Adrenal gland (tissue), 5 donors: ENCODE data around the gene ACSF2.

ENCODE experiments used
- CTCF ChIP-seq, 6 experiments: fragments of 450-650 bp in 4 of 6; fragments of 200-600 bp in 2 of 6; sonication (generic) in 1 of 6; IDR thresholded peaks; 1 replicate in 5 of 6; 2 replicates in 1 of 6; pipeline versions ENCODE4 v1.5.1 to v1.8.0; 2016 to 2021; ENCODE audit warnings: antibody characterized with exemption in 6 of 6, mild to moderate bottlenecking in 2 of 6, moderate library complexity in 1 of 6
- POLR2A ChIP-seq, 2 donors: fragments of 450-650 bp; IDR thresholded peaks; one replicate each; pipeline ENCODE4 v1.6.1; 2017; ENCODE audit warnings: antibody characterized with exemption in 2 of 2, mild to moderate bottlenecking in 2 of 2, moderate library complexity in 1 of 2
- donor health status: DM: no; HTN: no; CAD: no.

GRCh38 chr17:50521514-50521913, 95.5 kb downstream of the ACSF2 start:
- TF ChIP-seq CTCF (IDR thresholded peaks at IDR 0.05) (no peak), POLR2A (IDR thresholded peaks at IDR 0.05) (no peak)
